GM12878 (cell line): ENCODE results near the gene TRAPPC4. TPM values are rescaled to one million over a fixed set of nuclear protein-coding genes. Genes with fewer than 3 reads are reported as not detected.
A peak's percentile ranks its signal among the peaks of the same experiment; 100 is the strongest.

Experiments
- BACH1 ChIP-seq: fragments of 450-650 bp; IDR thresholded peaks from 2 replicates; pipeline ENCODE4 v1.6.1; 2017; ENCODE audit warnings: mild to moderate bottlenecking, borderline replicate concordance
- CREB1 ChIP-seq: IDR thresholded peaks from 2 replicates; pipeline ENCODE4 v1.6.1; 2012; ENCODE audit warnings: low read depth, mild to moderate bottlenecking, inconsistent platforms
- CREM ChIP-seq: IDR thresholded peaks from 2 replicates; pipeline ENCODE4 v1.6.1; 2014; ENCODE audit warnings: antibody characterized with exemption, low read depth
- E2F8 ChIP-seq: fragments of 450-650 bp; IDR thresholded peaks from 2 replicates; pipeline ENCODE4 v1.6.1; 2018; ENCODE audit warnings: mild to moderate bottlenecking, low read depth, moderate library complexity; ENCODE audit not compliant: partially characterized antibody
- FOS ChIP-seq: IDR thresholded peaks from 3 replicates; pipeline ENCODE4 v1.6.1; 2011; ENCODE audit warnings: borderline replicate concordance; ENCODE audit not compliant: insufficient read length; ENCODE audit errors: extremely low read depth
- FOXK2 ChIP-seq: fragments of 450-650 bp; IDR thresholded peaks from 2 replicates; pipeline ENCODE4 v1.6.1; 2017; ENCODE audit warnings: mild to moderate bottlenecking, moderate library complexity
- MLLT1 ChIP-seq: fragments of 450-650 bp; IDR thresholded peaks from 2 replicates; pipeline ENCODE4 v1.6.1; 2016; ENCODE audit warnings: mild to moderate bottlenecking
- NFIC ChIP-seq: IDR thresholded peaks from 2 replicates; pipeline ENCODE4 v1.6.1; 2012; ENCODE audit warnings: low read depth, mild to moderate bottlenecking, inconsistent platforms, low read length, moderate library complexity
- NR2C1 ChIP-seq: fragments of 450-650 bp; IDR thresholded peaks from 2 replicates; pipeline ENCODE4 v1.6.1; 2017; ENCODE audit warnings: antibody characterized with exemption, mild to moderate bottlenecking, moderate library complexity
- PKNOX1 ChIP-seq: fragments of 450-650 bp; IDR thresholded peaks from 2 replicates; pipeline ENCODE4 v1.6.1; 2016; ENCODE audit warnings: mild to moderate bottlenecking
- RB1 ChIP-seq: fragments of 450-650 bp; formaldehyde crosslinking; IDR thresholded peaks from 2 replicates; pipeline ENCODE4 v1.6.1; 2017; ENCODE audit warnings: mild to moderate bottlenecking, borderline replicate concordance
- RELA ChIP-seq: fragments of 450-650 bp; IDR thresholded peaks from 2 replicates; pipeline ENCODE4 v1.8.0; 2014; ENCODE audit warnings: borderline replicate concordance; ENCODE audit not compliant: partially characterized antibody
- SIX5 ChIP-seq: IDR thresholded peaks from 2 replicates; pipeline ENCODE4 v1.6.1; 2011; ENCODE audit warnings: mild to moderate bottlenecking, low read depth, low read length, moderate library complexity; ENCODE audit not compliant: severe bottlenecking
- SKIL ChIP-seq: fragments of 450-650 bp; IDR thresholded peaks from 2 replicates; pipeline ENCODE4 v1.6.1; 2017; ENCODE audit warnings: mild to moderate bottlenecking, low read depth, inconsistent platforms; ENCODE audit not compliant: poor library complexity, severe bottlenecking
- SMAD1 ChIP-seq: fragments of 450-650 bp; IDR thresholded peaks from 2 replicates; pipeline ENCODE4 v1.6.1; 2018; ENCODE audit warnings: mild to moderate bottlenecking, low read depth; ENCODE audit not compliant: partially characterized antibody
- SMAD5 ChIP-seq: IDR thresholded peaks from 2 replicates; pipeline ENCODE4 v1.6.1; 2016; ENCODE audit warnings: antibody characterized with exemption, low read depth
- SPI1 ChIP-seq: IDR thresholded peaks from 2 replicates; pipeline ENCODE4 v1.6.1; 2011; ENCODE audit warnings: low read depth, mild to moderate bottlenecking, low read length, moderate library complexity, borderline replicate concordance; ENCODE audit not compliant: insufficient read depth
- SREBF1 ChIP-seq: IDR thresholded peaks from 2 replicates; pipeline ENCODE4 v1.6.1; 2012; ENCODE audit warnings: mild to moderate bottlenecking, low read length
- TAF1 ChIP-seq: IDR thresholded peaks from 2 replicates; pipeline ENCODE4 v1.6.1; 2011; ENCODE audit warnings: mild to moderate bottlenecking, low read depth, low read length, borderline replicate concordance
- WRNIP1 ChIP-seq: IDR thresholded peaks from 2 replicates; pipeline ENCODE4 v1.6.1; 2011; ENCODE audit warnings: low read depth, low read length, improper control_type of control experiment, borderline replicate concordance
- polyA plus RNA-seq, 11 experiments: library from polyadenylated mRNA; depleted of rRNA in 4 of 11; unstranded in 6 of 11; stranded (reverse) in 5 of 11; fragments of >200 nt; fragmentation: Nextera tagmentation in 4 of 11; fragmentation: Illumina TruSeq in 1 of 11; extraction: Ambion mirVana in 4 of 11; extraction: Trizol in 1 of 11; gene quantifications; 1 replicate in 1 of 11; 2 replicates in 10 of 11; pipeline versions ENCODE4 v1.2.1 to v1.2.3, GENCODE V29; 2011 to 2016; ENCODE audit warnings: inconsistent platforms in 2 of 11, missing spikeins in 2 of 11, low read depth in 1 of 11
- total RNA-seq, 4 experiments: library from RNA; depleted of rRNA in 3 of 4; stranded (reverse); fragments of >200 nt in 3 of 4; fragmentation: Illumina TruSeq in 1 of 4; extraction: Trizol in 1 of 4; gene quantifications; 2 replicates each; pipeline versions ENCODE4 v1.2.1 to v1.2.3, GENCODE V29; 2013 to 2021

TRAPPC4 gene
- total and polyA plus RNA-seq, 10 of the 15 experiments (the other 5 are each of a cell fraction or from before 2014, with no cell fraction given) = 61.6 to 231 (median 98.8) TPM

- TF ChIP-seq MLLT1 (peak; percentile 88; the same call in 1 of the 2 replicates), SIX5 (peak; percentile 68), WRNIP1 (no peak), RELA (peak; percentile 35), E2F8 (peak; percentile 90), CREB1 (peak; percentile 92), BACH1 (peak; percentile 45; the same call in 1 of the 2 replicates), FOS (no peak), SKIL (peak; percentile 19), PKNOX1 (peak; percentile 44; the same call in 1 of the 2 replicates), SPI1 (peak; percentile 77; the same call in 1 of the 2 replicates), SREBF1 (peak; percentile 81), RB1 (peak; percentile 64; the same call in 1 of the 2 replicates), NR2C1 (peak; percentile 99), FOXK2 (no peak; the same call in 1 of the 2 replicates), NFIC (no peak), SMAD5 (peak; percentile 79), SMAD1 (peak; percentile 83), CREM (peak; percentile 87), TAF1 (peak; percentile 96)
Measured at GRCh38 chr11:119018074-119018938, at the start of gene TRAPPC4, which contains the start of gene RPS25 (continued).
